ENCODE results near the gene PPP4R2. TPM values are rescaled to one million over a fixed set of nuclear protein-coding genes. Genes with fewer than 3 reads are reported as not detected.
"Not testable (repeated sequence)": the region's sequence is repeated elsewhere in the genome, so short reads cannot be mapped to it uniquely, and the experiment has no call there.

The PPP4R2 gene
- total and polyA plus RNA-seq, 10 of the 15 experiments (the other 5 are each of a cell fraction or from before 2014, with no cell fraction given) = 16.7 to 83.4 (median 38.9) TPM

DNA sequence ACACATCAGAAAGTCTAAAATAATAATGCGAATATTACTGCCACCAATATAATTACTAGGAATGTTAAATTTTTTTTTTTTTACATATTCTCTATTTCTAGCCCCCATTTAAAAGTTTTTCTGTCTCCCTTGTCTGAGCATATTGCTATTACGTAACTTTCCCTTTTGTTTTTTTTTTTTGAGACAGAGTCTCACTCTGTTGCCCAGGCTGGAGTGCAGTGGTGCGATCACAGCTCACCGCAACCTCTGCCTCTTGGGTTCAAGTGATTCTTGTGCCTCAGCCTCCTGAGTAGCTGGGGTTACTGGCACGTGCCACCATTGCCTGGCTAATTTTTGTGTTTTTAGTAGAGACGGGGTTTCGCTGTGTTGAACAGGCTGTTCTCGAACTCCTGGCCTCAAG lies 6.4 kb downstream of the PPP4R2 start:
- intact Hi-C loops (cut with micrococcal nuclease; ENCODE audit: unreplicated experiment); H3K27me3 ChIP-seq (replicated peaks in 1 of 2; ENCODE audit: control insufficient read depth in 2 of 2, insufficient read depth in 2 of 2, low read length in 1 of 2); H4K20me1 ChIP-seq (ENCODE audit: control insufficient read depth, insufficient read depth); H3K4me2 ChIP-seq (ENCODE audit: control insufficient read depth, insufficient read depth); ATAC-seq; H2AFZ ChIP-seq (ENCODE audit: control insufficient read depth, low read depth, low read length); POLR2A ChIA-PET; H3K9ac ChIP-seq (ENCODE audit: control insufficient read depth, insufficient read depth, low read length); H3K4me3 ChIP-seq; H3K4me1 ChIP-seq (ENCODE audit: control insufficient read depth, insufficient read depth, low read length); DNase-seq (ENCODE audit: low read depth, low spot score); BruUV-seq (replicated peaks); FAIRE-seq; H3K27ac ChIP-seq (ENCODE audit: control insufficient read depth, insufficient read depth); RAD21 ChIA-PET (ENCODE audit: unreplicated experiment); H3K9me3 ChIP-seq (replicated peaks; ENCODE audit: control insufficient read depth, insufficient read depth, low read length); in situ Hi-C loops (cut with MboI): not testable (repeated sequence)
- H3K36me3 ChIP-seq (ENCODE audit: control insufficient read depth in 2 of 2, insufficient read depth in 2 of 2, low read length in 1 of 2) = peaks cover 3 to 30% of the 10 kb centered on the region in 2 experiments
- ChIA-PET CTCF (interaction anchor here (1.5 to 7.2 kb wide), 2 partner anchors 9 to 53 kb away, joined by 3 to 88 read pairs; no protein-coding TSS in a partner anchor), SMC1A (ENCODE audit: uncharacterized antibody, unreplicated experiment) (interaction anchor here (0.6 kb wide), 1 partner anchor 179 kb away, joined by 3 read pairs; no protein-coding TSS in a partner anchor)
- H3K79me2 ChIP-seq (ENCODE audit: control insufficient read depth, insufficient read depth, low read length) = peaks cover 90% of the 10 kb centered on the region
- WGBS (ENCODE audit: insufficient coverage, insufficient replicate concordance, low lambda C conversion rate, missing lambda C conversion rate) = 88% methylated on average over 8 of the region's 8 CpGs

DNA sequence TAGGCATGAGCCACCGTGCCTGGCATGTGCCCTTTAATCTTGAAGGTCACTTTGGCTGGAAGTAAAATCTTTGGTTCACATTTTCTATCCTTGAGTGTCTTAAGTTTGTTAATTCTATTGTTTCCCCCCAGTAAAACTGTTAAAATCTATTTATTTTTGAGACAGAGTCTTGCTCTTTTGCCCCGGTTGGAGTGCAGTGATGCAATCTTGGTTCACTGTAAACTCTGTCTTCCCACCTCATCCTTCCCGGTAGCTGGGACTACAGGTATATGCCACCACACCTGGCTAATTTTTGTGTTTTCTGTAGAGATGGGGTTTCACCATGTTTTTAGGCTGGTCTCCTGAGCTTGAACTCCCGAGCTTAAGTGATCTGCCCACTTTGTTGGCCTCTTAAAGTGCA lies 7.7 kb downstream of the PPP4R2 start:
- Histone ChIP-seq H3K9me3 (replicated peaks; ENCODE audit: control insufficient read depth, insufficient read depth, low read length) (no peaks in the 10 kb centered on the region; the same call in 1 of the 3 replicates), H3K4me1 (ENCODE audit: control insufficient read depth, insufficient read depth, low read length) (no peaks in the 10 kb centered on the region), H3K4me2 (ENCODE audit: control insufficient read depth, insufficient read depth) (no peak overlapping the region), H2AFZ (ENCODE audit: control insufficient read depth, low read depth, low read length) (no peak overlapping the region), H3K27ac (ENCODE audit: control insufficient read depth, insufficient read depth) (no peak overlapping the region), H3K27me3 (replicated peaks in 1 of 2; ENCODE audit: control insufficient read depth in 2 of 2, insufficient read depth in 2 of 2, low read length in 1 of 2) (no peaks in the 10 kb centered on the region), H3K79me2 (ENCODE audit: control insufficient read depth, insufficient read depth, low read length) (peaks cover 90% of the 10 kb centered on the region), H4K20me1 (ENCODE audit: control insufficient read depth, insufficient read depth) (0 out of 2 replicates have a peak, but pooled peaks cover 3% of the 10 kb centered on the region), H3K9ac (ENCODE audit: control insufficient read depth, insufficient read depth, low read length) (no peak overlapping the region), H3K4me3 (no peak overlapping the region), H3K36me3 (ENCODE audit: control insufficient read depth in 2 of 2, insufficient read depth in 2 of 2, low read length in 1 of 2) (peaks cover 3 to 29% of the 10 kb centered on the region in 2 experiments)
- ATAC-seq (no peak), DNase-seq (ENCODE audit: low read depth, low spot score) (no peak), FAIRE-seq (no peak)
- no peak for TF ChIP-seq KAT2A (conservative IDR thresholded peaks at IDR 0.05; ENCODE audit: control insufficient read depth, low read depth, low read length)
- no TSS peak for BruUV-seq (replicated peaks)
- WGBS (ENCODE audit: insufficient coverage, insufficient replicate concordance, low lambda C conversion rate, missing lambda C conversion rate) = 99% methylated on average over 4 of the region's 4 CpGs
- CTCF ChIA-PET = interaction anchor here (1.1 kb wide), 1 partner anchor 52 kb away, joined by 3 read pairs; no protein-coding TSS in a partner anchor
- SMC1A ChIA-PET (ENCODE audit: uncharacterized antibody, unreplicated experiment) = interaction anchor here (0.7 kb wide), 1 partner anchor 53 kb away, joined by 4 read pairs; no protein-coding TSS in a partner anchor
- intact Hi-C loops (cut with micrococcal nuclease; ENCODE audit: unreplicated experiment) = no loop called here
- in situ Hi-C loops (cut with MboI) = no loop called here
- POLR2A ChIA-PET = interaction anchor here (0.7 kb wide), 1 partner anchor 50 kb away, joined by 3 read pairs; no protein-coding TSS in a partner anchor
- RAD21 ChIA-PET (ENCODE audit: unreplicated experiment) = no interaction called here
